Measurements from ENCODE around the gene LCN9.

The LCN9 gene

GRCh38 chr9:135648494-135649410 is 14.4 kb upstream of the LCN9 start:
- DNase-seq (ENCODE audit: low read depth), result no peak
- no peak overlapping the region for H3K4me3 ChIP-seq (ENCODE audit: low read depth, low read length)
- no peak for TF ChIP-seq CTCF (IDR thresholded peaks at IDR 0.05; ENCODE audit: low read depth, low read length, missing control alignments)

- no peak for TF ChIP-seq CTCF (IDR thresholded peaks at IDR 0.05; ENCODE audit: low read depth, low read length, missing control alignments)
- no peak overlapping the region for H3K4me3 ChIP-seq (ENCODE audit: low read depth, low read length)
- DNase-seq (ENCODE audit: low read depth), result no peak
Measured at GRCh38 chr9:135649508-135649907, 13.6 kb upstream of the LCN9 start.

- no peak overlapping the region for H3K4me3 ChIP-seq (ENCODE audit: low read depth, low read length)
- TF ChIP-seq CTCF (IDR thresholded peaks at IDR 0.05; ENCODE audit: low read depth, low read length, missing control alignments), result no peak
- no peak for DNase-seq (ENCODE audit: low read depth)
Measured at GRCh38 chr9:135650408-135650807, 12.7 kb upstream of the LCN9 start.

GRCh38 chr9:135655317-135655716 is 7.8 kb upstream of the LCN9 start:
- H3K4me3 ChIP-seq (ENCODE audit: low read depth, low read length), result no peak overlapping the region
- no peak for TF ChIP-seq CTCF (IDR thresholded peaks at IDR 0.05; ENCODE audit: low read depth, low read length, missing control alignments)
- DNase-seq (ENCODE audit: low read depth), result no peak

- no peak for DNase-seq (ENCODE audit: low read depth)
- TF ChIP-seq CTCF (IDR thresholded peaks at IDR 0.05; ENCODE audit: low read depth, low read length, missing control alignments), result no peak
- H3K4me3 ChIP-seq (ENCODE audit: low read depth, low read length), result no peak overlapping the region
Measured at GRCh38 chr9:135657416-135657815, 5.7 kb upstream of the LCN9 start.

GRCh38 chr9:135659252-135659651 is 3.9 kb upstream of the LCN9 start:
- no peak overlapping the region for H3K4me3 ChIP-seq (ENCODE audit: low read depth, low read length)
- TF ChIP-seq CTCF (IDR thresholded peaks at IDR 0.05; ENCODE audit: low read depth, low read length, missing control alignments), result no peak
- DNase-seq (ENCODE audit: low read depth), result no peak

GRCh38 chr9:135660407-135660806 is 2.7 kb upstream of the LCN9 start:
- DNase-seq (ENCODE audit: low read depth), result no peak
- H3K4me3 ChIP-seq (ENCODE audit: low read depth, low read length), result no peak overlapping the region
- no peak for TF ChIP-seq CTCF (IDR thresholded peaks at IDR 0.05; ENCODE audit: low read depth, low read length, missing control alignments)

All from GM12864 (cell line).